Skin epidermis (tissue), 12 donors: ENCODE measurements around the gene RCCD1.

Experiments
- H3K27ac ChIP-seq, 21 experiments: fragments of 200-600 bp; sonication (generic) in 11 of 21; one replicate each; pipeline ENCODE4 v1.5.0; 2020; ENCODE audit warnings: mild to moderate bottlenecking in 3 of 21, inconsistent platforms in 2 of 21, moderate library complexity in 2 of 21
- H3K4me3 ChIP-seq, 7 experiments: fragments of 200-600 bp; sonication (generic) in 2 of 7; one replicate each; pipeline ENCODE4 v1.5.0; 2020; ENCODE audit warnings: inconsistent platforms in 2 of 7, mild to moderate bottlenecking in 2 of 7, moderate library complexity in 1 of 7

Gene RCCD1

DNA sequence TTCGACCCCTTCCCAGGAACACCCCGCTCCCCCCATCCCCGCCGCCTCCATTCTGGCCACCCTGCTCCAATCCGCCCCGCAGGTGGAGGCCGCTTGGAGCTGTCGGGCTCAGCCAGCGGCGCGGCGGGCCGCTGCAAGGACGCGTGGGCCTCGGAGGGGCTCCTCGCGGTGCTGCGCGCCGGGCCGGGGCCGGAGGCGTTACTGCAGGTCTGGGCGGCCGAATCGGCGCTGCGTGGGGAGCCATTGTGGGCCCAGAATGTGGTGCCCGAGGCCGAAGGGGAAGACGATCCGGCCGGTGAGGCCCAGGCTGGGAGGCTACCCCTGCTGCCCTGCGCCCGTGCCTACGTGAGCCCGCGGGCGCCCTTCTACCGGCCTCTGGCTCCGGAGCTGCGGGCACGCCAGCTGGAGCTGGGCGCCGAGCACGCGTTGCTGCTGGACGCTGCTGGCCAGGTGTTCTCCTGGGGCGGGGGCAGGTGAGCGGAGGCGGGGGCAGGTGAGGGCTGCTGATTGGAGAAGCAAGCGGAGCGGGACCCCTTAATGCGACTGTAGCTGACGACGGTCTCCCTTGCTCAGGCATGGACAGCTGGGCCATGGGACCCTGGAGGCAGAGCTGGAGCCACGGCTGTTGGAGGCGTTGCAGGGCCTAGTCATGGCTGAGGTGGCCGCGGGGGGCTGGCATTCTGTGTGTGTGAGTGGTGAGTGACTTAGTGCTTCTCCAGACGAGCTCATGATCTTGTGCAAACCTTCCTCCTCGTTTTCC is 2.5 kb downstream of the RCCD1 start:
- peak overlapping the region; percentile 52 to 69 (median 65) for H3K4me3 ChIP-seq
- peak overlapping the region in 20 of 21 experiments; percentile 6 to 82 (median 60) for H3K27ac ChIP-seq

DNA sequence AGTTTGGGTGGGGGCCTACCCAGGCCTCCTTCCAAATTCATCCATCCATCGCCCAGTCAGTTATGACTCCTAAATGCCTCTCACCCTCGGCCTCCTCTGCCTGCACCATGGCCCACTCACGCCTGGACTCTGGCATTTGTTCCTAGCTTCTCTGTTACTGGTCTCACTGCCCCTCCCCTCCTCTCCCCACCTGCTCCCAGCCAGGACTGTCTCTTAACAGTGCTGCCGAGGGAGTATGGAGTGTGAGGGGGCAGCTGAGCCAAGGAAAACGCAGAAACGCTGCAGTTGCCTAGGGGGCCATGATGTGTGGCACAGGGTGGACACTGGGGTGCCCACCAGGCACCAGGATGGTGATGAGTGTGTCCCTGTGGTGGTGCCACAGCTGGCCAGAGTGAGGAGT is 3.1 kb downstream of the RCCD1 start:
- H3K27ac ChIP-seq, result peak overlapping the region in 4 of 21 experiments; percentile 31 to 82 (median 78)

GRCh38 chr15:90959028-90959595 is 4.4 kb downstream of the RCCD1 start:
- Histone ChIP-seq H3K4me3 (no peak overlapping the region), H3K27ac (no peak overlapping the region)

More for the DNA sequence above, 3.1 kb downstream of the RCCD1 start:
- peak overlapping the region in 1 of 7 experiments; percentile 65 for H3K4me3 ChIP-seq

DNA sequence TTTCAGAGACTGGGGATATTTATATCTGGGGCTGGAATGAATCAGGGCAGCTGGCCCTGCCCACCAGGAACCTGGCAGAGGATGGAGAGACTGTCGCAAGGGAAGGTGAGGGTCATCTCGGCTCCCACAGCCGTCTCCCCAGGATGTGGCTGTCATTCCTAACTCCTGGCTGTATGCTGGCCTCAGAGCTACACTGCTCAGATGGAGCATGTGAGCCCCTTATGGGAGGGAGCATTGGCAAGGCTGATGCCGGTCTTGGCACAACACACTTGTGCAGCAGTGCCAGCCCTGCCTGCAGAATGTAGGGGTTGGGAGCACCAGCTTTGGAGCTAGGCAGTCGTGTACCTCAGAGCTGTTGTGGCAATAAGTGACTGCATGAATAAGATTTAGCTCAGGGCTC is 5.2 kb downstream of the RCCD1 start:
- H3K4me3 ChIP-seq, result no peak overlapping the region
- H3K27ac ChIP-seq, result peak overlapping the region in 1 of 21 experiments; percentile 15

- H3K4me3 ChIP-seq, result no peak overlapping the region
- H3K27ac ChIP-seq, result peak overlapping the region in 2 of 21 experiments; percentile 15 to 21
Measured at GRCh38 chr15:90960298-90961091, 5.8 kb downstream of the RCCD1 start.

GRCh38 chr15:90962021-90962420 is 7.3 kb downstream of the RCCD1 start:
- H3K4me3 ChIP-seq, result no peak overlapping the region

GRCh38 chr15:90966262-90966661 is 11.6 kb downstream of the RCCD1 start:
- peak overlapping the region in 10 of 21 experiments; percentile 12 to 75 (median 34) for H3K27ac ChIP-seq
- H3K4me3 ChIP-seq, result no peak overlapping the region

More at GRCh38 chr15:90962021-90962420, 7.3 kb downstream of the RCCD1 start:
- no peak overlapping the region for H3K27ac ChIP-seq

DNA sequence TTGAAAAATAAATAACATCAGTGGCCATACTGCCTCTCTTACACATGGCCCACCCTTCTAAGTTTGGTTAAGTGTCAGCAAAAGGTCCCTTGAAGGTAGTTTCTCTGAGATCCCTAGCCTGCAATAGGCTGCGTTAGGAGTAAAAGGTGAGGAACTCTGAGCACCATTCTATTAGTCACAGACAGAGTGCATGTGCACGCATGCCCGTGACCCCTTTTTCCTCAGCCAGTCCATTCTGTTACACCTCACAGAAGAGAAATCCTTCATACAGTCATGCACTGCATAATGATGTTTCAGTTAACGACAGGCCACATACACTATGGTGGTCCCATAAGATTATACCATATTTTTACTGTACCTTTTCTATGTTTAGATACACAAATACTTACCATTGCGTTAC is 12.5 kb downstream of the RCCD1 start:
- Histone ChIP-seq H3K27ac (peak overlapping the region in 10 of 21 experiments; percentile 17 to 75 (median 50)), H3K4me3 (no peak overlapping the region)

GRCh38 chr15:90968434-90968833 is 13.8 kb downstream of the RCCD1 start:
- no peak overlapping the region for H3K4me3 ChIP-seq
- H3K27ac ChIP-seq, result peak overlapping the region in 10 of 21 experiments; percentile 5 to 74 (median 42)

- H3K4me3 ChIP-seq, result no peak overlapping the region
- H3K27ac ChIP-seq, result no peak overlapping the region
Measured at GRCh38 chr15:90970274-90970673, 15.6 kb downstream of the RCCD1 start.

DNA sequence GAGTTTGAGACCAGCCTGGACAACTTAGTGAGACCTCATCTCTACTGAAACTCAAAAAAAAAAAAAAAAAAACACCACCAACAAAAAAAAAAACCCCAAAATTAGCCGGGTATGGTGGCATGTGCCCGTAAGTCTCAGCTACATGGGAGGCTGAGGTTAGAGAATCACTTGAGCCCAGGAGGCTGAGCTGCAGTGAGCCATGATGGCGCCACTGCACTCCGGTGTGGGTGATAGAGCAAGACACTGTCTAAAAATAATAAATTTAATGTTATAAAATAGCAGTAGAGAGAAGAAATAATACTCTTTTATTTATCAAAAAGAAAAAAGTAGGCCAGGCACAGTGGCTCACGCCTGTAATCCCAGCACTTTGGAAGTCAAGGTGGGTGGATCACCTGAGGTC is 17.4 kb downstream of the RCCD1 start:
- Histone ChIP-seq H3K4me3 (no peak overlapping the region), H3K27ac (no peak overlapping the region)

GRCh38 chr15:90974216-90974615 is 19.5 kb downstream of the RCCD1 start:
- H3K27ac ChIP-seq, result no peak overlapping the region
- H3K4me3 ChIP-seq, result no peak overlapping the region

GRCh38 chr15:90979582-90979981 is 24.9 kb downstream of the RCCD1 start:
- Histone ChIP-seq H3K27ac (no peak overlapping the region), H3K4me3 (no peak overlapping the region)

- H3K4me3 ChIP-seq, result no peak overlapping the region
- H3K27ac ChIP-seq, result no peak overlapping the region
Measured at GRCh38 chr15:90981681-90982080, 27.0 kb downstream of the RCCD1 start.

DNA sequence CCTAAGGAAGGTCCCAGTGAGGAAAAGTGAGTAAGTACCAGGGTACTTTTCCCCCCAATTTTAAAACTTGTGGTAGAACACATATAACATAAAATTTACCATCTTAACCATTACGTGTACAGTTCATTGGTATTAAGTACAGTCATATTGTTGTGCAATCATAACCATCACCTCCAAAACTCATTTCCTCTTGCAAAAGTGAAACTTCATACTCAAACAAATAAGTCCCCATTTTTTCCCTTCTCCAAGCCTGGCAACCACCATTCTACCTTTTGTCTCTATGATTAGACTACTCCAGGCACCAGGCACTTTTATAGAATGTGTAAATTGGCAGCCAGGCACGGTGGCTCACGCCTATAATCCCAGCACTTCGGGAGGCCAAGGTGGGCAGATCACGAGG is 27.5 kb downstream of the RCCD1 start:
- Histone ChIP-seq H3K4me3 (no peak overlapping the region), H3K27ac (no peak overlapping the region)

DNA sequence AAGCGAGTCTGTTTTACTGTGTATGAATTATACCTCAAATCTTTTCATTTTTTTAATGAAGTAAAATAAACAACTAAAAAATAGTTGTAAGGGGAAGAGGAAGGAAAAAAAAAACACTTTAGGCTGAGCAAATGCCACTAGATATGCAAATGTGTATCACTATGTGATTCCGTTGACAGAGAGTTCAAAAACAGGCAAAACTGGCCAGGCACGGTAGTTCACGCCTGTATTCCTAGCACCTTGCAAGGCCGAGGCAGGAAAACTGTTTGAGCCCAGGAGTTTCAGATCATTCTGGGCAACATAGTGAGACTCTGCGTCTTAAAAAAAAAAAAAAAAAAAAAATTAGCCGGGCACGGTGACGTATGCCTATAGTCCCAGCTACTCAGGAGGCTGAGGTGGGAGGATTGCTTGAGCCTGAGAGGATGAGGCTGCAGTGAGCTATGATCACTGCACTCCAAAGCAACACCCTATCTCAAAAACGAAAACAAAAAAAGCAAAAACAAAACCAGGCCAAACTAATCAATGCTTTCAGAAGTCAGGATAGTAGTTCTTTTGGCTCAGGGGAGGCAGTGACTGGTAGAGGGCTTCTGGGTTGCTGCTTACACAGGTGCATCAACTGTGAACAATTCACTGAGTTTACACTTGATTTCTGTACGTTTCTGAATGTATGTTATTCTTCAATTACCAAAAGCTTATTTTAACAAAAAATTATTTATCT is 32.3 kb downstream of the RCCD1 start:
- Histone ChIP-seq H3K27ac (peak overlapping the region in 2 of 21 experiments; percentile 27 to 47), H3K4me3 (no peak overlapping the region)

DNA sequence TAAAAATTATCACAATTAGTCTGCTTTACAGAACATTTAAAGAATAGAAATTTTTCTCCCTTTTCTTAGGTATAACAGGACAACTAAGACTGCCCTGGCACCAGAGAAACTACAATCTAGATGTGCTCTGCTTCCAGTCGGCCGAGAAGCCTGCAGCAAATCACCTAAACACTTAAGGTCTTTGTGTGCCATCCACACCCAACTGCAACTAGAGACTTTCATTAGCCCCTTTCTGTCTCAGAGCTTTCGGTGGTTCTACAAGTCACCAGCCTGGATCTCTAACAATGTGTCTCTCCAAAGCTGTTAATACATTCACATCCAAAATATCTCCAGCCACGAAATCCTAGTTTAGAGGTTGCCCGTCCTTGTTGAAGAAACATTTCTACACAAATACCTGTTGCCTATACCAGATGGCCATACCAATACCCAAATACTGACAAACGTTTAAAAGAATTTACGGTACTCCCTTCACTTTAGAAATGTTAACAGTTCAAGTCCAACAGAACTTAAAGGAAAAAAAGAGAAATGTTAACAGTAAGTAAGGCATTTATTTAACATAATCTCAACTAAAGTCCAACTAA is 33.0 kb downstream of the RCCD1 start:
- Histone ChIP-seq H3K4me3 (no peak overlapping the region), H3K27ac (peak overlapping the region in 3 of 21 experiments; percentile 27 to 47 (median 27))

- Histone ChIP-seq H3K27ac (peak overlapping the region in 5 of 21 experiments; percentile 23 to 47 (median 27)), H3K4me3 (no peak overlapping the region)
Measured at GRCh38 chr15:90988296-90988695, 33.6 kb downstream of the RCCD1 start.

- H3K4me3 ChIP-seq, result no peak overlapping the region
- peak overlapping the region in 3 of 21 experiments; percentile 7 to 47 (median 30) for H3K27ac ChIP-seq
Measured at GRCh38 chr15:90989040-90989768, 34.5 kb downstream of the RCCD1 start.
